Right ventricle myocardium superior (tissue), 1 donor: ENCODE measurements around the gene DIAPH1. TPM values are rescaled to one million over a fixed set of nuclear protein-coding genes. Genes with fewer than 3 reads are reported as not detected.

ENCODE experiments used
- ATAC-seq: fragments of 200-7000 bp; cut with Tn5 transposase; one replicate; pipeline ENCODE4 v1.9.1; 2020; ENCODE audit warnings: mild to moderate bottlenecking; ENCODE audit not compliant: poor library complexity
- DNase-seq: peaks from one replicate; pipeline ENCODE4 v3.0.0-alpha.2; 2020
- intact Hi-C: fragments of 100-400 bp; cut with DNase I; formaldehyde crosslinking; loops from one replicate; pipeline ENCODE4 v1.11.2; 2022
- total RNA-seq: library from RNA; stranded (reverse); fragmentation: NEBNext Ultra II Directional; extraction: Animal tissue kit (Norgen Biotek cat#: 25700); gene quantifications from one replicate; pipeline ENCODE4 v1.2.1, GENCODE V29; 2021
- donor health status: DM: no; HTN: yes; CAD: no; lungs with severe emphysema.

The DIAPH1 gene
- total RNA-seq, 1 donor from 2014 or later, result 32.0 TPM

GRCh38 chr5:141494761-141495452, 123.9 kb downstream of the DIAPH1 start:
- ATAC-seq, result no peak
- intact Hi-C loops, result no loop called here
- no peak for DNase-seq

DNA sequence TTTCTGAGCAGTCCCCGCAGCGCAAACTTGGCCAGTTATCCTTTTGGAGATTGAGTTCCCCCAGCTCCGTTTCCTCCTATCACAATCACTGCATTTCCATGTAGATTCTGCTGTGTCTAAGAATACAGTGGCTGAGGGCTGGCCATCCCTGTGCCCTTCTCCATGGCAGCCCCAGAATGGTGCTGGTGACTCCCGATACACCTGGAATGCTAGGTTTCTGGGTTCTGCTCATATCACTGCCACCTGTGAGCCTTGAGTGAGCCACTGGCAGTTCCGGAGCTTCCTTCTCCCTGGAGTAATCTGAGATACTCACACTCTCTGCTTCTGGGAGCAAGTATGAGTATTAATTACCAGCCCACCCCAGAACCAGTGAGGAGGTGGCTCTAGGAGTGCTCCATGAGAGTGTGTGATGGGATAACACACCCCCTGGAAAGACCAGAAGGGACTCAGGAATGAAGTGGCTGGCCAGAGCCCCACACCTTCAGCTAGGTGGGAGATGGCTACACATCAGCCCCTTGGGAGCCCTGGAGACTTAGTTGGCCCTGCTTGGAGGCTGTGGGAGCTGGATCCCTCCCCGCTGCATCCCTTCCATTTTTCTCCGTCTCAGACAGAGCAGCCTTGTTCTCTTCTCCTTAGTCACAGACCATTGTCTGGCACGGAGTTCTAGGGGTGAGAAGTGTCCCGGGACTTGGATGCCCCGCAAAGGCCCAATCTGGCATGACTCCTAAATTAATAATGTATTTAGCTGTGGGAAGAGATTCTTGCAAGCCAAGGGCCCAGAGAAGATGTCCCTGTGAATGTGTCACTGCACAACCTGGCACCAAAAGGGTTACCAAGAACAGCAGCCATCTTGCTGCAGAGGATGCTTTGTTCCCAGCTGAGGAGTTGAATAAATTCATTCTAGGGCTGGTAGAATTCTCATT, 125.0 kb downstream of the DIAPH1 start:
- DNase-seq (no peak), ATAC-seq (peak; percentile 47)
- intact Hi-C loops, result no loop called here

DNA sequence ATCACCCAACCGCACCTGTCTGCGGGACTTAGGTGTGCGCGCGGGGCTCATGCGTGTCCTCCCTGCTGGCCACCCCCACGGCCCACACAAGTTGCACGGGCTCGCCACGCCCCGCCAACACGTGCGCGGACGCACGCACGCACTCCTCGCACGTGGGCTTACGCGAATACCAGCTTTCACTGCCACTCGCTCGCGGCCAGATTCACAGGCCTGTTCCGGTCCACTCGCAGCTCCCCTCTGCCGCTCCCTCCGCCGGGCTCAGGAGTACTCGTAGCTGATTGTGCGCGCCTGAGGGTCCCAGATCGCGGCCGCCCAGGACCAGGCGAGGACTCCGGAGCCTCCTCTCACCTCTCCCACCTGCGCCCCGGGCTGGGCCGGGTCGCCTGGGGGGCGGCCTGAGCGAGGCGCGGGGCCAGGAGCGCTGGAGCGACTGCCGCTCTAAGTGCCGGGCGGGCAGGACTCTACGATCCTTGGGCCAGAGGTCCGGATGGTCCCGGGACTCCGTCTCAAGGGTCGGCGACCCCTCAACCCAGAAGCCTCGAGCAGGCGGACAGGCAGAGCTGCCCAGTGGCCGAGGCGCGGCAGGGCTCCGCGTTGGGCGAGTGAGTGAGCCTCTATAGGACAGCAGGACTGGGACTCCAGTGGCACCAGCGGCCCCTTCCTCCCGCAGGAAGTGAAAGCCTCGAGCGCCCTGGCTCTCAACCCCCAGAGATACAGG, 126.5 kb downstream of the DIAPH1 start:
- intact Hi-C loops, result no loop called here
- ATAC-seq (peak; percentile 19), DNase-seq (no peak)

- no peak for DNase-seq
- ATAC-seq, result no peak
Observed at GRCh38 chr5:141491323-141492167, 127.3 kb downstream of the DIAPH1 start.

DNA sequence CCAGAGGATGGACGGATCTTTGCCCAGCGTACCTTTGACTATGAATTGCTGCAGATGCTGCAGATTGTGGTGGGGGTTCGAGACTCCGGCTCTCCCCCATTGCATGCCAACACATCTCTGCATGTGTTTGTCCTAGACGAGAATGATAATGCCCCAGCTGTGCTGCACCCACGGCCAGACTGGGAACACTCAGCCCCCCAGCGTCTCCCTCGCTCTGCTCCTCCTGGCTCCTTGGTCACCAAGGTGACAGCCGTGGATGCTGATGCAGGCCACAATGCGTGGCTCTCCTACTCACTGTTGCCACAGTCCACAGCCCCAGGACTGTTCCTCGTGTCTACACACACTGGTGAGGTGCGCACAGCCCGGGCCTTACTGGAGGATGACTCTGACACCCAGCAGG, 128.0 kb downstream of the DIAPH1 start:
- intact Hi-C loops, result no loop called here
- no peak for ATAC-seq
- DNase-seq, result no peak

More at GRCh38 chr5:141491323-141492167, 127.3 kb downstream of the DIAPH1 start:
- intact Hi-C loops, result no loop called here

DNA sequence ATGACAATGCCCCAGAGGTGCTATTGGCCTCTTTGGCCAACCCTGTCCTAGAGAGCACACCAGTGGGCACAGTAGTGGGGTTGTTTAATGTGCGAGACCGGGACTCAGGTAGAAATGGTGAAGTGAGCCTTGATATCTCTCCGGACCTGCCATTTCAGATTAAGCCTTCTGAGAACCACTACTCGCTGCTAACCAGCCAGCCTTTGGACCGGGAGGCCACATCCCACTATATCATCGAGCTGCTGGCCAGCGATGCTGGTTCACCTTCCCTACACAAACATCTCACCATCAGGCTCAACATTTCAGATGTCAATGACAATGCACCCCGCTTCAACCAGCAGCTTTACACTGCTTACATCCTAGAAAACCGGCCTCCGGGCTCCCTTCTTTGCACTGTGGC, 128.5 kb downstream of the DIAPH1 start:
- no peak for DNase-seq
- ATAC-seq, result no peak
- intact Hi-C loops, result no loop called here

DNA sequence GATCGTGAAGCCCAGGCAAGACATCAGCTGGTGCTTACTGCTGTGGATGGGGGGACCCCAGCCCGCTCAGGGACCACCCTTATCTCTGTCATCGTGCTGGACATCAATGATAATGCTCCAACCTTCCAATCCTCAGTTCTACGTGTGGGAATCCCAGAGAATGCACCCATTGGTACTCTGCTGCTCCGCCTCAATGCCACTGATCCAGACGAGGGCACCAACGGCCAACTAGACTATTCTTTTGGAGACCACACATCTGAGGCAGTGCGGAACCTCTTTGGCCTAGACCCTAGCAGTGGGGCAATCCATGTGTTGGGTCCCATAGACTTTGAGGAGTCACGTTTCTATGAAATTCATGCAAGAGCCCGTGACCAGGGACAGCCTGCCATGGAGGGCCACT, 129.0 kb downstream of the DIAPH1 start:
- ATAC-seq (no peak), DNase-seq (no peak)
- intact Hi-C loops, result no loop called here

GRCh38 chr5:141488591-141489561, 129.9 kb downstream of the DIAPH1 start, which contains the start of gene PCDHGC5:
PCDHGC5 (plus strand) TSS chr5:141489081; CDS start chr5:141489241, 160 bp downstream.
- intact Hi-C loops, result no loop called here
- no peak for ATAC-seq
- DNase-seq, result no peak

DNA sequence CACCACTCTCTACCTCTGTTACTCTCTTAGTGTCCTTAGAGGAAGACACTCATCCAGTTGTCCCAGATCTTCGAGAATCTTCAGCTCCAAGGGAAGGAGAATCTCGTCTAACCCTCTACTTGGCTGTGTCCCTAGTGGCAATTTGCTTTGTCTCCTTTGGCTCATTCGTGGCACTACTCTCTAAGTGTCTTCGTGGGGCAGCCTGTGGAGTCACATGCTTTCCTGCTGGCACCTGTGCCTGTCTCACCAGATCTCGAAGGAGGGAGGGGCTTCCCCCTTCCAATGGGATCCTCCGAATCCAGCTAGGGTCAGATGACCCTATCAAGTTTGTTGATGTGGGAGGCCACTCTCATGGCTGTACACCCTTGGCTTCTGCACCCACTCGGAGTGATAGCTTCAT, 131.7 kb downstream of the DIAPH1 start:
- DNase-seq, result no peak
- intact Hi-C loops, result no loop called here
- no peak for ATAC-seq

GRCh38 chr5:141486091-141486490, 132.7 kb downstream of the DIAPH1 start:
- intact Hi-C loops, result no loop called here
- DNase-seq, result no peak
- ATAC-seq, result no peak

GRCh38 chr5:141485321-141486055, 133.3 kb downstream of the DIAPH1 start:
- ATAC-seq (peak; percentile 16), DNase-seq (no peak)
- intact Hi-C loops, result no loop called here

DNA sequence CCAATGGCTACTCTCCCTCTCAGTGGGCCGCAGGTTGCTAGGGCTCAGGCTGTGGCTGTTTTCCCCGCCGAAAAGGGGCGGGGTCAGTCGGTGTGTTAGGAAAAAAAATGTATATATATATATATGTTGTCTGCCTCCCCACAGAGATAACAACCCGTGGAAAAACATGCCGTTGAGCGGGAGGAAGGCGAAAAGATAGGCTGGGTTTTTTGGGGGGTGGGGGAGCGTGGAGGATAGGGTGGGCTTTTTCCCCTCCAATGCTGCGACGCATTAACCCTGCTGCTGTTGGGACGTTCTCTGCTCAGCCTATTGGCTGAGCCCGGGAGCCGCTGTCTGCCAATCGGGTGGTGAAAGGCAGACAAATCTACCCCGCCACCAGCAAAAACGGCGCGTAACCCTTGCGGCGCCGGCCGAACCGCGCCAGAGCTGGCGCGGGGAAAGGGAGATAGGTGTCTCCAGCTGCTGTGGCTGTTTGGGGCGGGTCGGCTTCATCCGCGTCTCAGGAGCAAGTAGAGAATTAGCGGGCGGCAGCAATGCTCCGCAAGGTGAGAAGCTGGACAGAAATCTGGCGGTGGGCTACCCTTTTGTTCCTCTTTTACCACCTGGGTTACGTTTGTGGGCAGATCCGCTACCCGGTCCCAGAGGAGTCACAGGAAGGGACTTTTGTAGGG, 134.0 kb downstream of the DIAPH1 start, which contains the start of gene PCDHGC4:
TSS of gene PCDHGC4 (plus strand) at position 390 of the 671 bp plus-strand sequence. CDS start at position 534, 144 bp downstream.
- DNase-seq (no peak), ATAC-seq (peak; percentile 35)
- intact Hi-C loops, result no loop called here

GRCh38 chr5:141484310-141484640, 134.5 kb downstream of the DIAPH1 start:
- ATAC-seq (no peak), DNase-seq (no peak)
- intact Hi-C loops, result no loop called here

DNA sequence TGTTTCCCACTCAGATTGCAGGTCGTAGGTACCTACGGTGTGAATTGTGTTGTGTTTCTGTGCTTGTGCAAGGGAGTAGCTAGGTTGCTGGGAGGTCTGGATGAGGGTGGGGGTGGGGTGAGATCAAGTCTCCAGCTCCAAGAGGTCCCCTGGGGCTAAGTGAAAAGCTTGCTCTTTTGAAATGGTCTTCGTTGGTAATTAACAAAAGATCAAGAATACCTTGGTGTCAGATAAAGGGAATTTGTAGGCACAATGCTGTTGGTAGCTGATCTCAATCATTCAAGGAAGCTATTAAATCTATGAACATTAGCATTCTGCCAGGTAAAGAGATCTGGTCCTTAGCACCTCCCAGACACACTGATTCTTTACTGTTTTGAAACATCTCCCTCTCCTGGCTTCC, 134.9 kb downstream of the DIAPH1 start:
- intact Hi-C loops, result no loop called here
- DNase-seq, result no peak
- no peak for ATAC-seq

- intact Hi-C loops, result no loop called here
- ATAC-seq, result no peak
- DNase-seq, result no peak
Observed at GRCh38 chr5:141479776-141480175, 139.0 kb downstream of the DIAPH1 start.

DNA sequence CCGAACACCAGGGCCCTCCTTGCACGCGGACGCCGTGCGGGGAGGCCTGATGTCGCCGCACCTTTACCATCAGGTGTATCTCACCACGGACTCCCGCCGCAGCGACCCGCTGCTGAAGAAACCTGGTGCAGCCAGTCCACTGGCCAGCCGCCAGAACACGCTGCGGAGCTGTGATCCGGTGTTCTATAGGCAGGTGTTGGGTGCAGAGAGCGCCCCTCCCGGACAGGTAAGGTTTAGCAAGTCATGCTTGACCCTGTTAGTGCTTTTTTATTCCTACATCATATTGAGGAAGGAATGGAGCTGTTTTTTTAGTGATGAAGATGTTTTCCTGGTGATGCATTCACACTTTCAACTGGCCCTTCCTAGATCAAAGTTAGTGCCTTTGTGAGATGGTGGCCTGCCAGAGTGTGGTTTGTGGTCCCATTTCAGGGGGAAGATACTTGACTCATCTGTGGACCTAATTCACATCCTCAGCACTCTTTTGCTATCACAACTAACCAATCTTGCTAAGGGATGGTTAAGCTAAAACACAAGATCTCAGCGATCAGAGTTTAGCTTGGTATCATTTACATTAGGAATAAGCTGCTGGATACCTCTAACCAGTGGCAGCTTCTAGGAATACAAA, 140.4 kb downstream of the DIAPH1 start:
- intact Hi-C loops, result no loop called here
- DNase-seq, result peak; percentile 62
- no peak for ATAC-seq
